HG03558 (cell line): Measurements from ENCODE around the gene RDM1.
"Not testable (repeated sequence)": the region's sequence is repeated elsewhere in the genome, so short reads cannot be mapped to it uniquely, and the experiment has no call there.

ENCODE experiments used
- ATAC-seq: cut with Tn5 transposase; IDR thresholded peaks from one replicate; pipeline ENCODE4 v1.9.1; 2021; ENCODE audit warnings: moderate number of reproducible peaks; ENCODE audit not compliant: unreplicated experiment; ENCODE audit errors: extremely low read depth

Gene RDM1

GRCh38 chr17:35901631-35902175, 28.9 kb downstream of the RDM1 start:
- ATAC-seq, result no peak

- ATAC-seq, result no peak
Measured at GRCh38 chr17:35900708-35901480, 29.7 kb downstream of the RDM1 start.

DNA sequence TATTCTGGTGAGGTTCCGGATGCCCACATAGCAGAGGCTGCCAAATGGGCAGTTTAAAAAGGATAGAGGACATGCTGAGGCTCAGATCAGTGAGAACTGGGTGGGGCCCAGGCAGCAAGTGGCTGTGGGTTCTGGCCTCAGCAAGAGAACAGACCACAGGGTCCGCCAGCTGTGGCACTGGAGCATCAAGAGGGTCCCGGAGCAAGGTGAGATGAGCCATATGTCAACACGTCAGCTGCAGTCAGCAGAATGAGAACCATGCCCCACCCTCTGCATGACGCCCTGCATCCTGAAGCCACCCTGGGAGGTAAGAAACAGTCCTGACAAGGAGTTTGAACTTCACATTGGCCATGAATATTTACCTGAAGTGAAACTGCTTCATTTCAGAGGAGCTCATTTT, 30.3 kb downstream of the RDM1 start:
- no peak for ATAC-seq

GRCh38 chr17:35898283-35899070, 32.1 kb downstream of the RDM1 start:
- ATAC-seq, result no peak

- ATAC-seq, result not testable (repeated sequence)
Measured at GRCh38 chr17:35897772-35898171, 32.8 kb downstream of the RDM1 start.

DNA sequence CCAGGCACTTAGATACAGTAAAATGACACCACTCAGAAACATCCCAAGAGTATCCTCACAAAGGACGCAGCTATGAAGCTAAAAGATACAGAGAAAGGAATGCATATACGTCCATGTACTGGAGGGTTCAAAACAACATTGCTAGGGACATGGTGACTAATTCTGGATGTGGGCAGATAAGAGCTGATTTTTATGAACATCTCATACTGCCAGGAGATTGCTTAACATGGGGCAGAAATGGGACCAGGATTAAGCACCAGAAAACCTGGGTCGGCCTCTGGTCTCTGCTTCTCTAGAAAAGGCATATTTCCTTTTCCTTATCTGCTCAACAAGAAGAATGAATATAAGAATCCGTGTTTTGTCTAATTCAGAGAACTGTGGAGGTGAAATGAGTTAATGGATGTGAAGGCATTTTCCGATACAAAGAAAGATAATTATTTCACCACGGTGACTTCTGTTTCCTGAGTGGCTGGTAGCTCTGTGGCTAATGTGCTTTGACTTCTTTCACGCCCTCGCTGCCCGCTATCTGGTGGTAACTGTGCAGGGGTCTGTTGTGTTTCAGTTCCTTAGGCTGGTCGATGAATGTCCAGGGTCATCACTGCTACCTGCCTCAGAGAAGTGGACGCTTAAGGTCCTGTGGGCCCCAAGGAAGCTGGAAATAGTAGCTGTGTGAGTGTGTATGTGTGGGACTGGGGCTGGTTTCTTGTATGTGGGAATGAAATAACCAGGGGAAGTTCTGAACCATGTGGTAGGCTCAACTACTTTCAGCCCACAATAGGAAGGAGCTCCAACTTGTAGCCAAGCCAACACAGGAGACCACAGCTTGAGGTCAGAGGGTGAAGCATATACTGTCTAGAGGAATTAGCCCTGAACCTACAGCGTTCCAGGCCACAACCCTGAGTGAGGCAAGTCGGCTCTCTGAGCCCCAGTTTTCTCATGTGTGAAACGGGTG, 34.7 kb downstream of the RDM1 start:
- no peak for ATAC-seq

DNA sequence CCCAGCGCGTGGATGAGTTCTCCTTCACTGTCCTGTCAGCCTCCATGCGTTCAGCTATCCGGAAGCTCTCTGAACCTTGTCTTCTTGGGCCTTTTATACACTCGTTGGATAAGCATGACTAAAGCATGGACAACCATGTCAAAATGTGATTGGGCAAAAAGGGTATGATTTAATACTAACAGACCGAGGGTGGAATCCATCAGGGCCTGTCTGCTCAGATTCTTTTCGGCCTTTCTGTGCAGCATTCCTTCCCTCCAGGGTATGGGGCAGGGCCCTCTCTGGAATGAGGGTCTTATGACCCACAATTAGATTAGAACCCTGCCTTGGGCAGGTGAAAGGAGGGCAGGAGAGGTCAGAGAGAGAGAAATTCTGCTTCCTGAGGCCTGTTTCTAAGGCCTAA, 36.4 kb downstream of the RDM1 start:
- no peak for ATAC-seq

DNA sequence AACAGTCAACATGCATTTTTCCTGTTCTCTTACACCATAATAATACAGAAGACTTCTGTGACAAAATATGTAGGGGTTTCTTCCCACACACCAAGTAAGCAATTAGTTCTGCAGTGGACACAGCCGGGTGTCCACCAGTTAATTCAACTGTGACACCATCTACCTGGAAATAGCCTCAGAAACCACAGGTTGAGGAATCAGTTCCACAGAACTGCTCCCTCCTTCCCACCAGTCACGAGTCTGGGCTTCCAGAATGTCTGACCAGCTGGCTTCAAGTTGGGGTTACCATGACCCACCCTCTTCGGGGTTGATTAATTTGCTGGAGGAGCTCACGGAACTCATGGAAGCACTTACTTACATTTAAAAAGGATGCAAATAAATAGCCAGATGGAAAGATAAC, 36.8 kb downstream of the RDM1 start:
- no peak for ATAC-seq

GRCh38 chr17:35892091-35893035, 38.2 kb downstream of the RDM1 start:
- ATAC-seq, result no peak

DNA sequence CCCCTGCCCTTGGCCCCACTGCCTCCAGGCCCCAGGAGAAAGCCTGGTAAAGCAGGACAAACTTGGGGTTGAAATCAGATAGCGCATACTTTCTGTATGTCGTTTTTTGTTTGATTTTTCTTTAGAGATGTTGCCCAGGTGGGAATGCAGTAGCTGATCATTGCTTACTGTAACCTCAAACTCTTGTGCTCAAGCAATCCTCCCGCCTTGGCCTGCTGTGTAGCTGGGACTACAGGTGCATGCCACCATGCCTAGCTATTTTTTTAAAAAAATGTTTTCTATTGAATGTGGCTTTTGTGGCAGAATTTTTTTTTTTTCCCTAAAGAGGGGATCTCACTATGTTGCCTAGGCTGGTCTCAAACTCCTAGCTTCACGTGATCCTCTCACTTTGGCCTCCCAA, 39.3 kb downstream of the RDM1 start:
- ATAC-seq, result no peak

GRCh38 chr17:35890774-35891155, 39.8 kb downstream of the RDM1 start:
- no peak for ATAC-seq

- ATAC-seq, result no peak
Measured at GRCh38 chr17:35889818-35890773, 40.5 kb downstream of the RDM1 start.

DNA sequence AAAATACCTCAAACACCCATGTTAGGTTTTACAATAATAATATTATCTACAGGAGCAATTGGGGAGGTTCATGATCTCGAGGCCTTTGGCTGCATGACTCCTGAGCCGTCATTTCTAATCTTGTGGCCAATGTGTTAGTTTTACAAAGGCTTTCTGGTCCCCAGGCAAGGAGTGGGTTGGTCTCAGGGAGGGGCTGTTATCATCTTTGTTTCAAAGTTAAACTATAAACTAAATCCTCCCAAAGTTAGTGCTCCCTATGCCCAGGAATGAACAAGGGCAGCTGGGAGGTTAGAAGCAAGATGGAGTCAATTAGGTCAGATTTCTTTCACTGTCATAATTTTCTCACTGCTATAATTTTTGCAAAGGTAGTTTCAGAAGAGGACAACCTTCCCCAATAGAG, 41.3 kb downstream of the RDM1 start:
- ATAC-seq, result no peak

- peak; percentile 66 for ATAC-seq
Measured at GRCh38 chr17:35879773-35880654, 50.6 kb downstream of the RDM1 start, which contains the start of gene CCL5. TSS of gene CCL5 (minus strand) at chr17:35880360.

DNA sequence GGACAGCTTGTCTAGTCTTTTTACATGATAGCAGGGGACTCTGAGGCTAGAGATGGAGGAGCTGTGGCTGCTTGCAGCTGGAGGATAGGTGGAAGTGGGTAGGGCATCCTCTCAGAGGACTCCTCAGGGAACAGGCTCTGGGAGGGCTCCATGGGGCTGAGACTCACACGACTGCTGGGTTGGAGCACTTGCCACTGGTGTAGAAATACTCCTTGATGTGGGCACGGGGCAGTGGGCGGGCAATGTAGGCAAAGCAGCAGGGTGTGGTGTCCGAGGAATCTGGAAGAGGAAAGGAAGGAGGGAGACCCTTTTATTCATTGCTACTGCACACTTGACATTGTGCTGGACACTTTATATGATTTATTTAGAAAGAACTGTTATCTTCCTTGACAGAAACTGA, 52.2 kb downstream of the RDM1 start:
- no peak for ATAC-seq

DNA sequence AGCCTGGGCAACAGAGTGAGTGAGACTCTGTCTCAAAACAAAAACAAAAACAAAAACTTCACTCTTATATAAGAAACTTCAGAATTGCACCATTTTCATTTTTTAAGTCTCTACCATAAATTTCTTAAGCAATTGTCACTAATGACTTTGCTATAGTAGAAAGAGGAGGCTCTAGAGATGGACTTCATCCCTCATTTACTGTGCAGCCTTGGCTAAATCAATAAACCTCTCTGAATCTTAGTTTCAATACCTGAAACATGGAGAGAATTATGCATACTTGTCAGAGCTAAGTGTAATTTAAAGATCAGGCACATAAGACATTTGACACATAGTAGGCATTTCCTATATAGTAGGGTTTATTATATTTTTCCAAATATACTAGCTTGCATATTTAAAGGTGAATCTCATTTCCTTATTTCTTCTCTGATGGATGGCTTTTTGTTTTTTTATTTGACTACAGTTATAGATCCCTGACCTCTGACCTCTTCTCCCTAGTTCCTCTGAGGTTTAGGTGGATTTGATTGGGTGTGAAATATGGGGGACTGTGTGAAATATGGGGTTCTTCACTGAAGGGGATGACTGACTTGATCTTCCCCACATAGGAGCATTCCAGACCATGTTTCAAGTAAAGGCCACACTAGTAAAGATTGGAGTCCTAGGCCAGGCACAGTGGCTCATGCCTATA, 53.1 kb downstream of the RDM1 start:
- no peak for ATAC-seq

DNA sequence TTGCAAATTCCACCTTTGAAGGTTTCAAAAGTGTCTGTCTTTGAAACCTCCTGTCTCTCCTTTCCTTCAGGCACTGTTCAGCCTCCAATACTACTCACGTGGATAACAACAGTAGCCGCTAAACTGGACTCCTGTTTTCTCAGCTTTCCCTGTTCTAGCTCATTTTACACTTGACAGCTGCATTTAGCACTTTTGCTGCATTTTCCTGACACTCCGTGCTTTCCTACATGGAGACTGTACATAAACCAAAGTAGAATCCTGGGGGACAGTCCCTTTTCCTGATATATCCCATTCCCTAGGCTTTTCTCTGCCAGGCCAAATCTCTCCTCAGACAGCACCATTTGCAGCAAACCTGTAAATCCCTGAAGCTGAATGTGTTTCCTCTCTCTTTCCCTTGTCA, 54.0 kb downstream of the RDM1 start:
- ATAC-seq, result no peak
